ENCODE measurements around the gene CBLB.

Gene CBLB

DNA sequence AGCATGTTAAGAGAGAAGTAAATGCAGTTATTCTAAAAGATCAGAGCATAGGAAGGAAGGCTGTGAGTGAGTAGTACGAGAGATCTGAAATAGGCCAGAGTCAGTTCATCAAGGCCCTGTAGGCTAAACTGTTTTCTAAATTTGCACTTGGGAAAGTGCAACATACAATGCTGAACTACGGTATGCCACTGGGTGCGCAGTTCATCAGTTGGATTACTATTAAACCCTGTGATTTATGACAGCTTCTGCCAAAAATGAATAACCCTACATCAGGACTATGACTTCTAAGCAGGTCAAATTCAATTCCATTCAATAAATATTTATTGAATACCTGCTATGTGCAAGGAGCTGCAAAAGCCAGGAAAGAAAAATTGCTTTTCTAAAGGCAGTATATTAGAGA is 10.8 kb downstream of the CBLB start:
- no peak for DNase-seq (ENCODE audit: extremely low read depth, insufficient read length)
- TF ChIP-seq, protein P1, sequence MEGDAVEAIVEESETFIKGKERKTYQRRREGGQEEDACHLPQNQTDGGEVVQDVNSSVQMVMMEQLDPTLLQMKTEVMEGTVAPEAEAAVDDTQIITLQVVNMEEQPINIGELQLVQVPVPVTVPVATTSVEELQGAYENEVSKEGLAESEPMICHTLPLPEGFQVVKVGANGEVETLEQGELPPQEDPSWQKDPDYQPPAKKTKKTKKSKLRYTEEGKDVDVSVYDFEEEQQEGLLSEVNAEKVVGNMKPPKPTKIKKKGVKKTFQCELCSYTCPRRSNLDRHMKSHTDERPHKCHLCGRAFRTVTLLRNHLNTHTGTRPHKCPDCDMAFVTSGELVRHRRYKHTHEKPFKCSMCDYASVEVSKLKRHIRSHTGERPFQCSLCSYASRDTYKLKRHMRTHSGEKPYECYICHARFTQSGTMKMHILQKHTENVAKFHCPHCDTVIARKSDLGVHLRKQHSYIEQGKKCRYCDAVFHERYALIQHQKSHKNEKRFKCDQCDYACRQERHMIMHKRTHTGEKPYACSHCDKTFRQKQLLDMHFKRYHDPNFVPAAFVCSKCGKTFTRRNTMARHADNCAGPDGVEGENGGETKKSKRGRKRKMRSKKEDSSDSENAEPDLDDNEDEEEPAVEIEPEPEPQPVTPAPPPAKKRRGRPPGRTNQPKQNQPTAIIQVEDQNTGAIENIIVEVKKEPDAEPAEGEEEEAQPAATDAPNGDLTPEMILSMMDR (IDR thresholded peaks at IDR 0.05; ENCODE audit: insufficient read depth, low read length, poor library complexity, severe bottlenecking): no peak
- no peaks in the 10 kb centered on the region for H3K27me3 ChIP-seq (replicated peaks; ENCODE audit: control insufficient read depth, insufficient read depth, low read length)
- H3K4me3 ChIP-seq (replicated peaks; ENCODE audit: low read depth, low read length): no peak overlapping the region
- peaks cover 2% of the 10 kb centered on the region; the same call in 1 of the 2 replicates for H3K36me3 ChIP-seq (ENCODE audit: control insufficient read depth, insufficient read depth, low read length)

- Histone ChIP-seq H3K36me3 (ENCODE audit: control insufficient read depth, insufficient read depth, low read length) (peaks cover 2% of the 10 kb centered on the region; the same call in 1 of the 2 replicates), H3K27me3 (replicated peaks; ENCODE audit: control insufficient read depth, insufficient read depth, low read length) (no peaks in the 10 kb centered on the region), H3K4me3 (replicated peaks; ENCODE audit: low read depth, low read length) (no peak overlapping the region)
- DNase-seq (ENCODE audit: extremely low read depth, insufficient read length): no peak
- TF ChIP-seq, protein P1 (IDR thresholded peaks at IDR 0.05; ENCODE audit: insufficient read depth, low read length, poor library complexity, severe bottlenecking): no peak
Observed at GRCh38 chr3:105857601-105858000, 11.2 kb downstream of the CBLB start.

DNA sequence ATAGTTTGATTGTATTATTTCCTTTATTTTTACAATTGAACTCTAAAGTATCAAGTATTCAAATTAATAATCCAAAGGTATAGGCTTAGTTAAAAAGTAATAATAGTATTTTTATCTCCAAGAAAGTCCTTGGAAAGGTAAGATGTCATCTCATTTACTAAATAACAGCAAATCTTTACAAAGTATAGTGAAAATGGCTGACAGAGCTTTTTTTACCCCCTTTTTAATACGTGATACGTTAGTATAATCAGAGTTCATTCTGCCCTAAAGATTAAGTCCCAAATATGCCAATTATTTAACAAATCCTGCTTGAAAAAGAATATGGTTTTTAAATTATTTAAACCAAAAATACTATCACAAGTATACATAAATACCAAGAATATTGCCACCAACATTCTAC is 12.2 kb downstream of the CBLB start:
- no peak for DNase-seq (ENCODE audit: extremely low read depth, insufficient read length)
- Histone ChIP-seq H3K4me3 (replicated peaks; ENCODE audit: low read depth, low read length) (no peak overlapping the region), H3K27me3 (replicated peaks; ENCODE audit: control insufficient read depth, insufficient read depth, low read length) (no peaks in the 10 kb centered on the region), H3K36me3 (ENCODE audit: control insufficient read depth, insufficient read depth, low read length) (peaks cover 2% of the 10 kb centered on the region; the same call in 1 of the 2 replicates)
- TF ChIP-seq, protein P1 (IDR thresholded peaks at IDR 0.05; ENCODE audit: insufficient read depth, low read length, poor library complexity, severe bottlenecking): no peak

GRCh38 chr3:105853801-105854432 is 14.9 kb downstream of the CBLB start:
- peak; percentile 49 for DNase-seq (ENCODE audit: extremely low read depth, insufficient read length)
- TF ChIP-seq, protein P1 (IDR thresholded peaks at IDR 0.05; ENCODE audit: insufficient read depth, low read length, poor library complexity, severe bottlenecking): no peak
- Histone ChIP-seq H3K4me3 (replicated peaks; ENCODE audit: low read depth, low read length) (no peak overlapping the region), H3K36me3 (ENCODE audit: control insufficient read depth, insufficient read depth, low read length) (peaks cover 2% of the 10 kb centered on the region; the same call in 1 of the 2 replicates), H3K27me3 (replicated peaks; ENCODE audit: control insufficient read depth, insufficient read depth, low read length) (no peaks in the 10 kb centered on the region)

DNA sequence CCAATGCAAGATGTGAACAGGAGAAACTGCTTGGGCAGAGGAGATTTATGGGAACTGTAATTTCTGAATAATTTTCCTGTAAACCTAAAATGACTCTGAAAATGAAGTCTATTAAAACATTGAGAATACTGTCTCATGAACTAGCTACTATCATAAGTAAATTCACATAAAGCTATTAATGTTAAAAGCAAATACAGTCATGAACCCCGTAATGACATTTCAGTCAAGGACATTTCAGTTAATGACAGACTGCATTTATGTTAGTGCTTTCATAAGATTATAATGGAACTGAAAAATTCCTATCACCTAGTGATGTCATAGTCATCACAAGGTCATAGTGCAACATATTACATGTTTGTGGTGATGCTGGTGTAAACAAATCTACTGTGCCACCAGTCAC is 17.2 kb downstream of the CBLB start:
- Histone ChIP-seq H3K4me3 (replicated peaks; ENCODE audit: low read depth, low read length) (no peak overlapping the region), H3K27me3 (replicated peaks; ENCODE audit: control insufficient read depth, insufficient read depth, low read length) (no peaks in the 10 kb centered on the region), H3K36me3 (ENCODE audit: control insufficient read depth, insufficient read depth, low read length) (no peaks in the 10 kb centered on the region)
- TF ChIP-seq, protein P1 (IDR thresholded peaks at IDR 0.05; ENCODE audit: insufficient read depth, low read length, poor library complexity, severe bottlenecking): no peak
- DNase-seq (ENCODE audit: extremely low read depth, insufficient read length): no peak

GRCh38 chr3:105851176-105851575 is 17.6 kb downstream of the CBLB start:
- DNase-seq (ENCODE audit: extremely low read depth, insufficient read length): no peak
- TF ChIP-seq, protein P1 (IDR thresholded peaks at IDR 0.05; ENCODE audit: insufficient read depth, low read length, poor library complexity, severe bottlenecking): no peak
- H3K4me3 ChIP-seq (replicated peaks; ENCODE audit: low read depth, low read length): no peak overlapping the region
- no peaks in the 10 kb centered on the region for H3K36me3 ChIP-seq (ENCODE audit: control insufficient read depth, insufficient read depth, low read length)
- H3K27me3 ChIP-seq (replicated peaks; ENCODE audit: control insufficient read depth, insufficient read depth, low read length): no peaks in the 10 kb centered on the region

Measured in GM06990 (cell line).